ENCODE measurements around the gene DUSP10.

Gene DUSP10

DNA sequence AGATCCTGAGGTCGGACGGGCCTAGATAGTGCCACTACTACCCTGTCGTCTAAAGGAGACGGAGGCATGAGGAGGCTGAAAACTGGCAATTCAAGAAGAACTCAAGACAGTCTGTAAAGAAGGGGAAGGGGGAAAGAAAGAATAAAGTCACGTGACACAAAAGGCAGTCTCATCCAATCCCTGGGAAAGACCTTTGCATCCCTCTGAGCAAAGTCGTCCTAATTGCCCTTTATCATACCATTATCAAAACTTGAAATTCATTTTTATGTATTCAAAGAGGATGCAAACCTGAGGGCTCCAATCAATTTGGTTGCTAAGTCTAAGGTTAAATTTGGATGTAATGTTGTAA lies 2.2 kb downstream of the DUSP10 start:
- DNase-seq = no peak
- intact Hi-C loops (cut with DNase I) = loop anchor here (10.0 kb wide), 2 partner anchors 195 to 425 kb away; no protein-coding TSS in a partner anchor

DNA sequence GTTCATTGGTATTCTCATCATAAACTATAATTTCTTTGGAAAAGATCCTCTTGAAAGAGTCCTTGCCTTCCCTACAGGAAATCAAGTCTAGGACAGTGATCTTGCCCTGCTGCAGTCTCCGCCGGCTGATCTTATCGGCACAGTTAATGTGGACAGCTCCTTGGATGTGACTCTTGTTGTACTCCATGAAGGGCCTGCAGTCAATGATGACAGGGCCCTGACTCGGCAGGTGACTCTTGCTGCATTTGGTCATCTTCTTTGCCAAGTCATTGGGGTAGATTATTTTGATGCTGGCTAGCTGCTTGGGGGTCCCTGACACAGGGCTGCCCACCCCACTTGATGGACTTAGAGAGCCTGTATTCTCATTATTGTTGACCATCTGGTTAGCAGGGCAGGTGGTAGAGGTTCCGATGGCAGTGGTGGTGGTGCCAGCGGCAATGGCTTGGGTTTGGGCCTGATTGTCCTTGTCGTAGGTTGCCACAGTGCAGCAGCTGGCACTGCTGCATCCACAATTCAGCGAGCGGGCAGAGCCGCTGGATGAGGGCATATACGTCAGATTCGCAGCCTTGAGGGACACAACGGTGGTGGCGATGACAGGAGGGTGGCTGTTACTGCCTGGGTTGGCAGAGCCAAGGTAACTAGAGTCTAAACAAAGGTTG lies 2.7 kb downstream of the DUSP10 start:
- intact Hi-C loops (cut with DNase I) = no loop called here
- DNase-seq = peak in 25 of 42 donors; percentile 10 to 70 (median 33)

- DNase-seq = peak in 40 of 42 donors; percentile 25 to 88 (median 66)
- intact Hi-C loops (cut with DNase I) = no loop called here
Measured at GRCh38 chr1:221736714-221737113, 5.2 kb downstream of the DUSP10 start.

- intact Hi-C loops (cut with DNase I) = no loop called here
- DNase-seq = no peak
Measured at GRCh38 chr1:221735999-221736398, 5.9 kb downstream of the DUSP10 start.

DNA sequence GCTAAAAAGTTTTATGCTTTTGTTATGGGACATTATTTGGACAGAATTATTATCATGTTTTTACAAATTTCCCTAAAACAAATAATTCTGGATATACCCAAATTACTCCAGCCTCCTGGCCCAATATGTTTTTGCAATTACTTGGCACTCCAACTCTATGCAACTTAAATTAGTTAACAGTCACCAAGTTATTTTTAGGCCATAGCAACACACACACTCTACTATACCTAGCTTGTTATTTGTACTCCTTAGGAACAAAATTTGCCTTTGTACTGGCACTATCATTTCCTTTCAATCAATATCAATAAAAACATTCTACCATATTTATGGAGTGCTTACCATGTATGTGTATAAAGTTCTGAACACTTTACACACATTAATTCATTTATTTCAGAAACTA lies 7.7 kb downstream of the DUSP10 start:
- intact Hi-C loops (cut with DNase I) = no loop called here
- no peak for DNase-seq

DNA sequence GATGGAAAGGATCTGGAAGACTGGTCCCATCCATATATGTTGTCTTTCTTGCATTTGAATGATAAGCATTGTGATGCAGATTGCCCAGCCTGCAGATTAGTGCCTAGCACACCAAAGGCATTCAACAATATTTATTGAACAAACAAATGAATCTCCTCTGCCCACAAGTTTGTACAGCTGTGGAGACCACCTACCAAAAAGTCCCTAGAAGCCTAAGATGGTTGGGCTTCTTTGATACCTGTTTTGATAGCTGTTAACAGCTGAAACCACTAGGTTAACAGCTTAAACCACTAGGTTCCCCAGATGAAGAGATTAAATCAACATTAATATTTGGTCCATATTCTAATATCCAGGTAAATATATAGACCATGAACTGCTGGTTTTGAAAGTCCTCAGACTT lies 9.8 kb downstream of the DUSP10 start:
- intact Hi-C loops (cut with DNase I) = no loop called here
- DNase-seq = no peak

DNA sequence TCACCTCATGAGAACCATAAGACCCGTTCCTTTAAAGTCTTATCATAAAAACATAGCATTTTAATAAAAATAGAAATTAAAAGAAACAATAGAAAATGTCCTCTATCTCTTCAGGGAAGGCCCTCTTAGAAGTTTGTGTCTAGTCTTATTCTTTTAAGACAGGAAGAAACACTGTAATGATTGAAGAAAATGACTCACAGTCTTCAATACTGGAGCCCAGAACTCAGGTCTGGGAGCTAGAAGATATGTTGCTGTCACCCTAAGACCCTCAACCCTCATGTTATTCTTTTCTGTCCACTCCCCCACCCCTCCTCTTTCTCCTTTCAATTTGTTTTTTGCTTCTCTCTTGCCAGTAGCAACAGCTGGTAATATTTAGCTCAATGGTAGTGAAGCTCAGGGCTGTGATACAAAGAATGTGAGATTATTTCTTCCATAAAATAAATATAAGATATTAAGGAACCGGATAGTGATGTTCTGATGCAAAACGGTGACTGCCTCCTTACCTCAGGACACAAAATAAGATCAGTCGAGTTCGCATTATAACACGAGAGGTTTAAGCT lies 12.0 kb downstream of the DUSP10 start:
- DNase-seq = no peak
- intact Hi-C loops (cut with DNase I) = no loop called here

- peak in 1 of 42 donors; percentile 38 for DNase-seq
- intact Hi-C loops (cut with DNase I) = no loop called here
Measured at GRCh38 chr1:221728037-221728505, 13.8 kb downstream of the DUSP10 start.

- intact Hi-C loops (cut with DNase I) = no loop called here
- DNase-seq = peak in 1 of 42 donors; percentile 4
Measured at GRCh38 chr1:221727146-221728036, 14.5 kb downstream of the DUSP10 start.

DNA sequence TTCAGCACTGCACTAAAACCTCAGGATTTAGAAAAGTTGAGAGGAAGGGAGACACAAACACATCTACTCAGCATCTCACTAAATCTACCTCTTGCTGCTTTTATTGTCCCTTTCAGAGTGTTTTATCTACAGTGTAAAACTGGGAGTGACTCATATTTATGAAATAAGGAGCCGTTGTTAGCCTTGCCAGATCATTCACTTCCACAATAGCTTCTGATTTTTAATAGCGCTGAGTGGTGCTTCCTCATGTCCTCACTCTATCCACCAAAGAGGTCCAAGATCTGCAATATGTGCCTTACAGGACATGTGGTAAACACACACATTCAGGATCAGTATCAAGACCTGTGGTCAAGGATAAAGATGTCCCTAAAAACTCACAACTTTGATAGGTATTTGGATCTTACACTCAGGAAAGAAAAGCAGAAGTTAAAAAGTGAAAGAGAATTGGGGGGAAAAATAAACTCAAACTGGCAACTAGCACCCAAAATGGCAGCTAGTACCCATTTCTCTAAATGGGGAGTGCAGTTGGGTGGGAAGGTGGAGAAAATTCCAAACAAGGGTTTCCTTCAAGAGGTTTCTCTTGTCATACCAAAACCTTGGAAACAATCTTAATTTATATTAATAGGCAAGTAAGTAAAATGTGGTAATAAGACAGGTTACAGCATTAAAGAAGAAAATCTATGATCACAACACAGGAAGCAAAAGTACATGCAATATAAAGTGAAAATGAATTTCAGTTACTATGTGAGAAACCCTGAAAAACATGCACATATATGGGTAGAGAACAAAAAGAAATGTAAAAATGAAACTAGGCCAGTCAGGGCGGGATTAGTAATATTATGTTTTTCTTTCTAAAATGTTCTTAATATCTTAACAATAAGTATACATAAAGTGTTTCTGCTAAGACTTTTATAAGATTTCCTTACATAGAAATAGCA lies 15.9 kb downstream of the DUSP10 start:
- peak in 1 of 42 donors; percentile 29 for DNase-seq
- intact Hi-C loops (cut with DNase I) = no loop called here

DNA sequence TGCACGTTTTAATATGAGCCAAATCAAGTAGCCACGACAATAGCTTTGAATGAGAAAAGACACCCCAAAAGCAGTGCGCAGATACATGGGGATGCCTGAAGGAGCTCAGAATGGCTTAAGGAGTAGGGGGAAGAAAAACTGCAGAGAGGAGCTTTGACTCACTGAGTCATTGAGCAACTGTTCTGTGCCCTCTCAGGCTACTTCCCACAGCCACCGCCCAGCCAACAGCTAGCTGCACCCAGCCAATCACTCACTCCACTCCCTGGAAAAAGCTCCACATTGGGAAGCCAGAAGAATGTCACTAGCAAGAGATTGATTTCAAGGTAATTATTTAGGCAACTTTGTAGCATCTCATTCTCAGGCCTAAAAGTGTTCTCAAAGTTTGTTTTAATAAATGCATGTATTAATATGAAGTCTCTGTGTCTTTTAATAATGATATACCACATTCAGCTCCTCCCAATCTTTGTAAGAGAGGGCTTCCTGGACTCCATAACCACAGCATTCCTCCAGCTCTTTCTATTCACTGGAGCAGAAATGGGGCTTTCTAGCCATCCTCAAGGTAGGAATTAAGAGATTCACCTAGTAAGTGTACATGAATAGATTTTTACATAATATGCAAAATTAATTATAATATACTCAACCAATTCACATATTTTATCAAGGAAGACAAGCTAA lies 16.8 kb downstream of the DUSP10 start:
- intact Hi-C loops (cut with DNase I) = no loop called here
- peak in 6 of 42 donors; percentile 32 to 70 (median 47) for DNase-seq

- DNase-seq = no peak
- intact Hi-C loops (cut with DNase I) = no loop called here
Measured at GRCh38 chr1:221723848-221724236, 18.0 kb downstream of the DUSP10 start.

GRCh38 chr1:221723018-221723847 lies 18.7 kb downstream of the DUSP10 start:
- no peak for DNase-seq
- intact Hi-C loops (cut with DNase I) = no loop called here

DNA sequence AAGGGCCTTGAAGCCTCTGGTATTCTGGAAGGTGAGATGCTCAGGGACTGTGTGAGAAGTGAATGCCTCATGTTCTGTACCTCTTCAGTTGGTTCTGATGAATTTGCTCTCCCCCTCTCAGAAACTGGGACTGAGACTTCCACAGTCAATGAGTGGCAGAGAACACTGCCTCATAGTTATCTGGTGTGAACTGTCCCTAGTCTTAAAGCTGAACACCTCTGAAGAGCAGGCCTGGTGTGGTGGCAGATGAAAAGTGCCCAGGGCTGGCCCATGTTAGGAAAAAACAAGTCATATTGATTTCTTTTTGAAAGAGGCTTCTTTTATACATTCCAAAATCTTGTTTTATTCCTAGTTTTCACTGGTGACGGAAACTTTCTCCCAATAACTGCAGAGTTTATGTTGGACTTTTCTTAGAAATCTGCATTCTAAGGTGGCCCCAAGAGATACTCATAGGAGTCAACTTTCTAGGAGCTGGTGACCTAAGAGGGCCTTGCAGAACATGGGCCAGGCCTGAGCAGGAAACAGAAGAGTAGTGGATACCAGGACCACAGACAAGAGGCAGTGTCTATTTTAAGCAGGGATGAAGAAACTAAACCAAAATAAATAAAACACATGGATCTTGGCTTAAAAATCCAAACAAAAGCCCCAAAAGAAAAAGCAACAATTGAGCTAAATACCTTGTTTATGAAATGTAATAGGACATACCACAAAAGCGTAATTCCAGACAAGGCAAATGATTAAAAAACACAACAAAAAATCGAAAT lies 19.5 kb downstream of the DUSP10 start:
- peak in 1 of 42 donors; percentile 43 for DNase-seq
- intact Hi-C loops (cut with DNase I) = no loop called here

DNA sequence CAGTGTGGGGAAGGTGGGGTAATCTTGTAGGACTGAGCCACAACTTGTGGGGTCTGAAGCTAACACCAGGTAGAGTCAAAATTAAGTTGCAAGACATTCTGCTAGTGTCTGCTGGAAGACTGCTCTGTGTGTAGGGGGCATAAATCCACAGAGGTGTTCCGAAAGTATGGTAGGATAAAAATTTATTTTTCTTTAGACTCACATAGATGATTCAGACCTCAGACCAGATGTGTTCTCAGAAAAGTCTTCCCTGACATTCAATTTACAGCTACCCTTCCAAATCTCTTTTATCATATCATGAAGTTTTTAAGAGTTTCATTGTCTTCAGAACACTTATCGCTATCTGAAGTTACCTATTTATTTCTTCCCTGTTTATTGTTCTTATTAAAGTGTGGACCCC lies 21.3 kb downstream of the DUSP10 start:
- DNase-seq = no peak
- intact Hi-C loops (cut with DNase I) = no loop called here

- intact Hi-C loops (cut with DNase I) = no loop called here
- no peak for DNase-seq
Measured at GRCh38 chr1:221719987-221720386, 21.9 kb downstream of the DUSP10 start.

GRCh38 chr1:221719278-221719597 lies 22.7 kb downstream of the DUSP10 start:
- DNase-seq = no peak
- intact Hi-C loops (cut with DNase I) = no loop called here
